ENCODE data around the gene ITPK1. TPM values are rescaled to one million over a fixed set of nuclear protein-coding genes. Genes with fewer than 3 reads are reported as not detected.

Gene ITPK1
- total RNA-seq, 1 experiment from 2014 or later: 25.9 TPM

GRCh38 chr14:93091666-93092065, 24.1 kb downstream of the ITPK1 start:
- CTCF ChIA-PET: no interaction called here
- POLR2A ChIA-PET: no interaction called here

GRCh38 chr14:93090826-93091555, 24.7 kb downstream of the ITPK1 start:
- no peaks in the 10 kb centered on the region for H3K9me3 ChIP-seq (ENCODE audit: control insufficient read depth, insufficient read depth, low read depth, low read length)
- H3K27me3 ChIP-seq (ENCODE audit: control insufficient read depth, insufficient read depth, low read length): no peaks in the 10 kb centered on the region
- DNase-seq (ENCODE audit: low read depth, low spot score) (no peak), ATAC-seq (no peak)
- no TSS peak for BruUV-seq (replicated peaks)
- POLR2A ChIA-PET: no interaction called here
- no peaks in the 10 kb centered on the region for H3K36me3 ChIP-seq (ENCODE audit: control insufficient read depth, insufficient read depth, low read length)
- H3K4me3 ChIP-seq (ENCODE audit: low read depth in 2 of 2, low read length in 2 of 2): no peak overlapping the region
- CTCF ChIA-PET: no interaction called here
- in situ Hi-C loops (cut with HindIII; ENCODE audit: low pct_unique_long_range_greater_than_20kb, low sequenced_read_pairs): no loop called here
- TF ChIP-seq CTCF (IDR thresholded peaks at IDR 0.05) (no peak), REST (IDR thresholded peaks at IDR 0.05; ENCODE audit: insufficient read depth in 1 of 2, low read depth in 2 of 2, low read length in 1 of 2) (no peak), SIN3A (IDR thresholded peaks at IDR 0.05; ENCODE audit: borderline replicate concordance, insufficient read depth, low read depth, low read length) (no peak), POLR2AphosphoS5 (IDR thresholded peaks at IDR 0.05; ENCODE audit: low read depth, low read length) (no peak), TCF7L2 (IDR thresholded peaks at IDR 0.05; ENCODE audit: low read depth, low read length) (no peak)
- intact Hi-C loops (cut with micrococcal nuclease; ENCODE audit: unreplicated experiment): no loop called here
- 0 out of 2 replicates have a peak, but pooled peaks cover 4% of the 10 kb centered on the region for H3K4me1 ChIP-seq (ENCODE audit: control insufficient read depth, insufficient read depth, low read length)
- no peak overlapping the region for H3K27ac ChIP-seq (ENCODE audit: low read length)

More at GRCh38 chr14:93091666-93092065, 24.1 kb downstream of the ITPK1 start:
- in situ Hi-C loops (cut with HindIII; ENCODE audit: low pct_unique_long_range_greater_than_20kb, low sequenced_read_pairs) (no loop called here), intact Hi-C loops (cut with micrococcal nuclease; ENCODE audit: unreplicated experiment) (no loop called here)
- ATAC-seq (no peak), DNase-seq (ENCODE audit: low read depth, low spot score) (no peak)
- H3K4me3 ChIP-seq (ENCODE audit: low read depth in 2 of 2, low read length in 2 of 2): no peak overlapping the region
- no TSS peak for BruUV-seq (replicated peaks)
- TF ChIP-seq POLR2AphosphoS5 (IDR thresholded peaks at IDR 0.05; ENCODE audit: low read depth, low read length): no peak
- no peak for TF ChIP-seq CTCF (IDR thresholded peaks at IDR 0.05)
- no peak for TF ChIP-seq TCF7L2 (IDR thresholded peaks at IDR 0.05; ENCODE audit: low read depth, low read length)
- no peak for TF ChIP-seq REST (IDR thresholded peaks at IDR 0.05; ENCODE audit: insufficient read depth in 1 of 2, low read depth in 2 of 2, low read length in 1 of 2)
- TF ChIP-seq SIN3A (IDR thresholded peaks at IDR 0.05; ENCODE audit: borderline replicate concordance, insufficient read depth, low read depth, low read length): no peak
- H3K9me3 ChIP-seq (ENCODE audit: control insufficient read depth, insufficient read depth, low read depth, low read length): no peaks in the 10 kb centered on the region
- no peak overlapping the region for H3K27ac ChIP-seq (ENCODE audit: low read length)
- no peaks in the 10 kb centered on the region for H3K4me1 ChIP-seq (ENCODE audit: control insufficient read depth, insufficient read depth, low read length)
- H3K27me3 ChIP-seq (ENCODE audit: control insufficient read depth, insufficient read depth, low read length): no peaks in the 10 kb centered on the region
- no peaks in the 10 kb centered on the region for H3K36me3 ChIP-seq (ENCODE audit: control insufficient read depth, insufficient read depth, low read length)

Measured in Panc1 (cell line).